ENCODE results near the gene TRIO. TPM values are rescaled to one million over a fixed set of nuclear protein-coding genes. Genes with fewer than 3 reads are reported as not detected.

TRIO gene
- total and polyA plus RNA-seq, 4 donors: 23.8 to 243 (median 110) TPM

- no peak for TF ChIP-seq CTCF (IDR thresholded peaks at IDR 0.05; ENCODE audit: control extremely low read depth, extremely low read depth)
- 66 to 74% methylated on average over 1 of the region's 1 CpG for WGBS, 2 donors
- Histone ChIP-seq H3K4me3 (no peak overlapping the region), H3K9ac (ENCODE audit: insufficient read depth in 1 of 2, low read length in 2 of 2) (no peak overlapping the region), H3K9me3 (ENCODE audit: control insufficient read depth in 4 of 4, insufficient read depth in 3 of 4, low read length in 3 of 4) (no peaks in the 10 kb centered on the region), H3K4me1 (ENCODE audit: control insufficient read depth in 5 of 5, insufficient read depth in 5 of 5, low read length in 5 of 5) (peaks cover 0 to 9% (median 0%) of the 10 kb centered on the region in 5 donors), H3K27me3 (ENCODE audit: control insufficient read depth in 3 of 3, insufficient read depth in 3 of 3, low read length in 2 of 3) (no peaks in the 10 kb centered on the region), H3K36me3 (ENCODE audit: control insufficient read depth in 4 of 4, insufficient read depth in 4 of 4, low read length in 4 of 4) (peaks cover 9 to 26% (median 15%) of the 10 kb centered on the region in 4 donors), H3K27ac (ENCODE audit: low read depth in 1 of 2, low read length in 1 of 2) (no peak overlapping the region)
- DNase-seq (no peak), ATAC-seq (ENCODE audit: insufficient read depth, low FRiP score) (no peak)
Measured at GRCh38 chr5:14356305-14356704, 213.2 kb downstream of the TRIO start.

- WGBS, 2 donors: 33 to 40% methylated on average over 9 of the region's 9 CpGs
- Histone ChIP-seq H3K4me3 (no peak overlapping the region), H3K36me3 (ENCODE audit: control insufficient read depth in 4 of 4, insufficient read depth in 4 of 4, low read length in 4 of 4) (peaks cover 9 to 27% (median 15%) of the 10 kb centered on the region in 4 donors), H3K9me3 (ENCODE audit: control insufficient read depth in 4 of 4, insufficient read depth in 3 of 4, low read length in 3 of 4) (no peaks in the 10 kb centered on the region), H3K27me3 (ENCODE audit: control insufficient read depth in 3 of 3, insufficient read depth in 3 of 3, low read length in 2 of 3) (no peaks in the 10 kb centered on the region), H3K9ac (ENCODE audit: insufficient read depth in 1 of 2, low read length in 2 of 2) (no peak overlapping the region), H3K27ac (ENCODE audit: low read depth in 1 of 2, low read length in 1 of 2) (peak overlapping the region in 1 of 2 donors; percentile 21), H3K4me1 (ENCODE audit: control insufficient read depth in 5 of 5, insufficient read depth in 5 of 5, low read length in 5 of 5) (peaks cover 0 to 9% (median 0%) of the 10 kb centered on the region in 5 donors)
- ATAC-seq (ENCODE audit: insufficient read depth, low FRiP score) (no peak), DNase-seq (no peak)
- no peak for TF ChIP-seq CTCF (IDR thresholded peaks at IDR 0.05; ENCODE audit: control extremely low read depth, extremely low read depth)
Measured at GRCh38 chr5:14357441-14357840, 214.3 kb downstream of the TRIO start.

- no peak overlapping the region for H3K9ac ChIP-seq (ENCODE audit: insufficient read depth in 1 of 2, low read length in 2 of 2)
- DNase-seq: no peak
- no peaks in the 10 kb centered on the region for H3K9me3 ChIP-seq (ENCODE audit: control insufficient read depth in 4 of 4, insufficient read depth in 3 of 4, low read length in 3 of 4)
- H3K36me3 ChIP-seq (ENCODE audit: control insufficient read depth in 4 of 4, insufficient read depth in 4 of 4, low read length in 4 of 4): peaks cover 9 to 27% (median 15%) of the 10 kb centered on the region in 4 donors
- H3K4me3 ChIP-seq: peak overlapping the region; percentile 3
- peak overlapping the region in 1 of 2 donors; percentile 21 for H3K27ac ChIP-seq (ENCODE audit: low read depth in 1 of 2, low read length in 1 of 2)
- no peak for ATAC-seq (ENCODE audit: insufficient read depth, low FRiP score)
- H3K4me1 ChIP-seq (ENCODE audit: control insufficient read depth in 5 of 5, insufficient read depth in 5 of 5, low read length in 5 of 5): peaks cover 0 to 9% (median 0%) of the 10 kb centered on the region in 5 donors
- no peaks in the 10 kb centered on the region for H3K27me3 ChIP-seq (ENCODE audit: control insufficient read depth in 3 of 3, insufficient read depth in 3 of 3, low read length in 2 of 3)
- 67 to 76% methylated on average over 20 of the region's 20 CpGs for WGBS, 2 donors
- no peak for TF ChIP-seq CTCF (IDR thresholded peaks at IDR 0.05; ENCODE audit: control extremely low read depth, extremely low read depth)
Measured at GRCh38 chr5:14357851-14358250, 214.7 kb downstream of the TRIO start.

- H3K27me3 ChIP-seq (ENCODE audit: control insufficient read depth in 3 of 3, insufficient read depth in 3 of 3, low read length in 2 of 3): no peaks in the 10 kb centered on the region
- DNase-seq (no peak), ATAC-seq (ENCODE audit: insufficient read depth, low FRiP score) (no peak)
- no peak for TF ChIP-seq CTCF (IDR thresholded peaks at IDR 0.05; ENCODE audit: control extremely low read depth, extremely low read depth)
- H3K9ac ChIP-seq (ENCODE audit: insufficient read depth in 1 of 2, low read length in 2 of 2): no peak overlapping the region
- H3K27ac ChIP-seq (ENCODE audit: low read depth in 1 of 2, low read length in 1 of 2): no peak overlapping the region
- H3K9me3 ChIP-seq (ENCODE audit: control insufficient read depth in 4 of 4, insufficient read depth in 3 of 4, low read length in 3 of 4): no peaks in the 10 kb centered on the region
- H3K36me3 ChIP-seq (ENCODE audit: control insufficient read depth in 4 of 4, insufficient read depth in 4 of 4, low read length in 4 of 4): peaks cover 9 to 27% (median 17%) of the 10 kb centered on the region in 4 donors
- H3K4me3 ChIP-seq: no peak overlapping the region
- WGBS, 2 donors: 73 to 85% methylated on average over 7 of the region's 7 CpGs
- H3K4me1 ChIP-seq (ENCODE audit: control insufficient read depth in 5 of 5, insufficient read depth in 5 of 5, low read length in 5 of 5): peaks cover 0 to 9% (median 0%) of the 10 kb centered on the region in 5 donors
Measured at GRCh38 chr5:14358536-14358935, 215.4 kb downstream of the TRIO start.

Data from lung (tissue), 12 donors.